ENCODE data around the gene PHF2.

Gene PHF2

GRCh38 chr9:93683331-93684134 lies 107.1 kb downstream of the PHF2 start:
- TF ChIP-seq ZFX (IDR thresholded peaks at IDR 0.05; ENCODE audit: borderline replicate concordance) (no peak), CTCF (IDR thresholded peaks at IDR 0.05) (no peak)
- no peak overlapping the region for H3K27ac ChIP-seq

DNA sequence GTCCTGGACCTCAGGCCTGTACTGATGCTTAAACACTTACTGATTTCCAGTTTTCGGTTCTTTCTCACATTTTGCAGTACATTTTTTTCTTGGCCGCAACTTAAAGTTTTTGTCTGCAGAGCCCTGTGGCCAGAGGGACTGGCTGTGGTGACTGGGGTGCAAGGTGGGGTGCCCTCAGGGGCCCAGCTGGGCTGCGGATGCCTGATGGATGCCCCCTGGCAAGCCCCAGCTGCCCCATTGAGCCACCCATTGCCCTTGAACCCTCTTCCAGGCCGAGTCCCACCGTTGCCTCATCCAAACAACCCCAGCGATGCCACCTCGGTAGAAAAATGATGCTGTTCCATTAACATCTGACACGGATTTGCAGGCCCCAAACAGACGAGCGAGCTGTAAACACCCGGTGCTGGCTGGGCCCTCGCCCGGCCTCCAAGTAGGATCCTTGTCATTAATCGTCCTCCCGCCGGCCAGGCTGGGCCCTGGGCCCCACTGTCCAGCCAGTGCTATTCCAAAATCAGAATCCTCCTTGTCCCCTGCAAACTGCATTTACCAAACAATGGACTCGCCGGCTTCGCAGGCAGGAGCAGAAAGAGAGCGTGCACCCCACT lies 107.9 kb downstream of the PHF2 start:
- TF ChIP-seq CTCF (IDR thresholded peaks at IDR 0.05) (no peak), ZFX (IDR thresholded peaks at IDR 0.05; ENCODE audit: borderline replicate concordance) (no peak)
- H3K27ac ChIP-seq: no peak overlapping the region

DNA sequence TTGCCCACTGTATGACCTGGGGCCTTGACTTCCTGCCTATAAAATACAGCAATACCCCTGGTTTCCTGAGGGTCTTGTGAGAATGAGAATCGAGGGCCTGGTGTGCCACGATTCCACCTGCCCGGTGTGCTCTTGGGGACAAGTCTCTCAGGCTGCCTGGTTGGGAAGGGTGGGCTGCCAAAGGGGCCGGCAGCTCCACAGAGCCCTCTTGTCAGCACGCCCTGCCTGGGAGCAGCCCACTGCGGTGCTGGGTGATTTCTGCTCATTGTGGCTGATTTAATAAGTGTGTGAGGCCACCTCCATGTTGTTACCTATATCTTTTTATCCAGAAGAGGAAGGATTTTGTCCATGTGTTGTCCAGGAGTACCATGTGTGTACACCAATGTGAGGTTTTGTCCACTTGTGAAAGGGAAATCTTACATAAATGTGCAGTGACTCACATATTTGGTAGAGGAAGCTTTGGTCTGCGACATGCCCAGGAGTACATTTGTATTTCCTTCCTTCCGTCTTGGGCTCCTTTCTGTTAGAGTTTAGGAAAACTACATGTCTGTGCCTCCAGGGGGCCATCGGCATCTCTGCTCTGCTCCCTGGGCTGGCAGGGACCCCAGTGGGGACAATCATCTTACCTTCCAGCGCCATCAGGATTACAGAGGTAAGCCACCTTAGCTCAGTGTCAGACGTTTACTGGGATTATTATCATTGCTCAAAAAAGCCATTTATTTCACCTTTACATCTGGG lies 108.6 kb downstream of the PHF2 start:
- no peak overlapping the region for H3K27ac ChIP-seq
- TF ChIP-seq CTCF (IDR thresholded peaks at IDR 0.05): 0 out of 2 replicates have a peak, but pooled peaks have one; percentile 7
- TF ChIP-seq ZFX (IDR thresholded peaks at IDR 0.05; ENCODE audit: borderline replicate concordance): no peak

- H3K27ac ChIP-seq: no peak overlapping the region
- TF ChIP-seq CTCF (IDR thresholded peaks at IDR 0.05) (no peak), ZFX (IDR thresholded peaks at IDR 0.05; ENCODE audit: borderline replicate concordance) (no peak)
Measured at GRCh38 chr9:93686127-93686879, 109.9 kb downstream of the PHF2 start.

DNA sequence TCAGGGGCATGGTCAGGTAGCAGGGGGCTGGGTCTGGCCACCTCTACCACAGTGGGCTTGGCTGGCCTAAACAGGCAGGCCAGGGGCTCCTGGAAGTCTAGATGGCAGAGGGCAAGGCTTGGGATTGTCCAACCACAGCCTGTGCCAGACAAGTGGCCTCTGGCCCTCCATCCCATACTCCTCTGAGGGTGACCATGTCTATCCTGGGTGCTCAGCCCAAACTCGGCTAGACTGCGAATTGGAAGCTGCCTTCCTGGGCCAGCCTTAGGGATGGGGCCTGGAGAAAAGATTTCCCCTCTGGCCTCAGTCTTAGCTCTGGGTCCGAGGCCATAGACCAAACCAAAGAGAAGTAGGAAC lies 110.5 kb downstream of the PHF2 start:
- TF ChIP-seq ZFX (IDR thresholded peaks at IDR 0.05; ENCODE audit: borderline replicate concordance) (no peak), CTCF (IDR thresholded peaks at IDR 0.05) (no peak)
- H3K27ac ChIP-seq: no peak overlapping the region

GRCh38 chr9:93690618-93691017 lies 114.2 kb downstream of the PHF2 start:
- TF ChIP-seq CTCF (IDR thresholded peaks at IDR 0.05) (no peak), ZFX (IDR thresholded peaks at IDR 0.05; ENCODE audit: borderline replicate concordance) (no peak)
- no peak overlapping the region for H3K27ac ChIP-seq
